Measurements from ENCODE around the gene TGM5. TPM values are rescaled to one million over a fixed set of nuclear protein-coding genes. Genes with fewer than 3 reads are reported as not detected.
A peak's percentile ranks its signal among the peaks of the same experiment; 100 is the strongest.

TGM5 gene
- total and polyA plus RNA-seq, 12 donors, result 0.13 to 0.14 (median 0.14) TPM; not detected in 9

- WGBS, 4 donors, result 60 to 83% (median 72%) methylated on average over 2 of the region's 2 CpGs
- intact Hi-C loops (cut with DNase I), result no loop called here
- TF ChIP-seq POLR2A (IDR thresholded peaks at IDR 0.05) (no peak), CTCF (IDR thresholded peaks at IDR 0.05) (no peak)
Measured at GRCh38 chr15:43250785-43251184, 15.9 kb downstream of the TGM5 start.

GRCh38 chr15:43249699-43250203 is 17.0 kb downstream of the TGM5 start:
- peak in 1 of 7 donors; percentile 30 for DNase-seq
- intact Hi-C loops (cut with DNase I), result no loop called here
- TF ChIP-seq CTCF (IDR thresholded peaks at IDR 0.05) (no peak), POLR2A (IDR thresholded peaks at IDR 0.05) (no peak)
- no peaks in the 10 kb centered on the region for H3K9me3 ChIP-seq (replicated peaks in 1 of 3)
- H3K4me3 ChIP-seq, result no peak overlapping the region
- H3K27ac ChIP-seq, result no peak overlapping the region
- 54 to 67% (median 60%) methylated on average over 5 of the region's 5 CpGs for whole genome bisulfite sequencing, 4 donors
- no peaks in the 10 kb centered on the region for H3K4me1 ChIP-seq (replicated peaks in 1 of 2)
- no peaks in the 10 kb centered on the region for H3K27me3 ChIP-seq
- no peaks in the 10 kb centered on the region for H3K36me3 ChIP-seq (replicated peaks in 1 of 2)

More at GRCh38 chr15:43250785-43251184, 15.9 kb downstream of the TGM5 start:
- no peak overlapping the region for H3K27ac ChIP-seq
- no peaks in the 10 kb centered on the region for H3K27me3 ChIP-seq
- no peak overlapping the region for H3K4me3 ChIP-seq
- no peaks in the 10 kb centered on the region for H3K9me3 ChIP-seq (replicated peaks in 1 of 3)
- no peaks in the 10 kb centered on the region for H3K4me1 ChIP-seq (replicated peaks in 1 of 2)
- DNase-seq, result peak in 1 of 7 donors; percentile 9
- no peaks in the 10 kb centered on the region for H3K36me3 ChIP-seq (replicated peaks in 1 of 2)

GRCh38 chr15:43249236-43249635 is 17.5 kb downstream of the TGM5 start:
- H3K4me1 ChIP-seq (replicated peaks in 1 of 2), result no peaks in the 10 kb centered on the region
- no peaks in the 10 kb centered on the region for H3K27me3 ChIP-seq
- H3K27ac ChIP-seq, result no peak overlapping the region
- no peak for DNase-seq
- WGBS, 4 donors, result 71 to 84% (median 78%) methylated on average over 2 of the region's 2 CpGs
- TF ChIP-seq CTCF (IDR thresholded peaks at IDR 0.05) (no peak), POLR2A (IDR thresholded peaks at IDR 0.05) (no peak)
- no peaks in the 10 kb centered on the region for H3K36me3 ChIP-seq (replicated peaks in 1 of 2)
- no peaks in the 10 kb centered on the region for H3K9me3 ChIP-seq (replicated peaks in 1 of 3)
- no peak overlapping the region for H3K4me3 ChIP-seq
- intact Hi-C loops (cut with DNase I), result no loop called here

GRCh38 chr15:43246261-43246774 is 20.4 kb downstream of the TGM5 start:
- Histone ChIP-seq H3K4me1 (replicated peaks in 1 of 2) (no peaks in the 10 kb centered on the region), H3K4me3 (no peak overlapping the region), H3K27ac (no peak overlapping the region), H3K9me3 (replicated peaks in 1 of 3) (no peaks in the 10 kb centered on the region), H3K27me3 (no peaks in the 10 kb centered on the region), H3K36me3 (replicated peaks in 1 of 2) (no peaks in the 10 kb centered on the region)
- peak in 1 of 7 donors; percentile 25 for DNase-seq
- TF ChIP-seq CTCF (IDR thresholded peaks at IDR 0.05) (no peak), POLR2A (IDR thresholded peaks at IDR 0.05) (no peak)
- intact Hi-C loops (cut with DNase I), result no loop called here
- 58 to 63% (median 60%) methylated on average over 6 of the region's 6 CpGs for WGBS, 4 donors

All from adrenal gland (tissue), 12 donors.